Measurements from ENCODE around the gene FAM107A. TPM values are rescaled to one million over a fixed set of nuclear protein-coding genes. Genes with fewer than 3 reads are reported as not detected.

Gene FAM107A
- total RNA-seq, 1 experiment from 2014 or later, result not detected

DNA sequence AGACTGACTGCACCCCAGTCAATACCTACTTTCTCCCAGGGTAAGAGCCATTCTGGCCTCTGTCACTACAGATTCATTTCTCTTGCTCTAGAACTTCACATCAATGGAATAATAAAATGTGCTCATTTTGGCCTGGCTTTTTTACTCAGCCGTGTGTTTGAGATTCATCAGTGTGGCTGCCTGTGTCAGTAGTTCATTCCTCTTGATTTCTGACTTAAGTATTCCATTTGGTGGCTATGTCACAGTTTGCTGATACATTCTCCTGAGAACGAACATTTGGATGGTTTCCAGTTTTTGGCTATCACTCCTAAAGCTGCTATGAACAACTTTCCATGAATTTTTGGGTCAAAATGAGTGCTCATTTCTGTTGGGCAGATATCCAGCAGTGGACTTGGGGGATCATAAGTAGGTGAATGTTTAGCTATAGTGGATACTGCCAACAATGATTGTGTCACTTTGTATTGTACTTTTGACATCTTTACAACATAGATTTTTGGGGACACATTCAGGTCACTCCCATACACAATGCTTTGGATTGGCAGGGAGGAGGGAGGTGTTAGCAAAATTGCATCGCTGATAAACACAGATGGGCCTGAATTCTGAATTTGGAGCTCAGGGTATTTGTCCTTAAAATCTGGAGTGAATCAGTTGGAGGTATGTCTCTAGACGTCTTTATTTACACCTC is 19.8 kb upstream of the FAM107A start:
- Histone ChIP-seq H3K27me3 (replicated peaks; ENCODE audit: insufficient read depth, low read depth, low read length, poor library complexity) (no peaks in the 10 kb centered on the region), H3K4me3 (ENCODE audit: low read depth, low read length, poor library complexity, severe bottlenecking) (no peak overlapping the region), H3K36me3 (ENCODE audit: insufficient read depth, low read length, poor library complexity, severe bottlenecking) (no peaks in the 10 kb centered on the region), H3K27ac (ENCODE audit: low read depth, low read length, poor library complexity, severe bottlenecking) (no peak overlapping the region), H3K9me3 (ENCODE audit: low read depth, low read length, poor library complexity, severe bottlenecking) (no peaks in the 10 kb centered on the region), H3K4me1 (ENCODE audit: insufficient read depth, low read length, poor library complexity, severe bottlenecking) (no peaks in the 10 kb centered on the region)
- DNase-seq (ENCODE audit: low spot score), result no peak
- BruUV-seq (replicated peaks), result no TSS peak
- no peak for TF ChIP-seq EZH2 (IDR thresholded peaks at IDR 0.05; ENCODE audit: borderline replicate concordance, low read depth, low read length, poor library complexity, severe bottlenecking)
- TF ChIP-seq, protein P1, sequence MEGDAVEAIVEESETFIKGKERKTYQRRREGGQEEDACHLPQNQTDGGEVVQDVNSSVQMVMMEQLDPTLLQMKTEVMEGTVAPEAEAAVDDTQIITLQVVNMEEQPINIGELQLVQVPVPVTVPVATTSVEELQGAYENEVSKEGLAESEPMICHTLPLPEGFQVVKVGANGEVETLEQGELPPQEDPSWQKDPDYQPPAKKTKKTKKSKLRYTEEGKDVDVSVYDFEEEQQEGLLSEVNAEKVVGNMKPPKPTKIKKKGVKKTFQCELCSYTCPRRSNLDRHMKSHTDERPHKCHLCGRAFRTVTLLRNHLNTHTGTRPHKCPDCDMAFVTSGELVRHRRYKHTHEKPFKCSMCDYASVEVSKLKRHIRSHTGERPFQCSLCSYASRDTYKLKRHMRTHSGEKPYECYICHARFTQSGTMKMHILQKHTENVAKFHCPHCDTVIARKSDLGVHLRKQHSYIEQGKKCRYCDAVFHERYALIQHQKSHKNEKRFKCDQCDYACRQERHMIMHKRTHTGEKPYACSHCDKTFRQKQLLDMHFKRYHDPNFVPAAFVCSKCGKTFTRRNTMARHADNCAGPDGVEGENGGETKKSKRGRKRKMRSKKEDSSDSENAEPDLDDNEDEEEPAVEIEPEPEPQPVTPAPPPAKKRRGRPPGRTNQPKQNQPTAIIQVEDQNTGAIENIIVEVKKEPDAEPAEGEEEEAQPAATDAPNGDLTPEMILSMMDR (conservative IDR thresholded peaks at IDR 0.05; ENCODE audit: low read depth, low read length), result no peak
- POLR2A ChIA-PET (ENCODE audit: low non-redundant PET), result no interaction called here
- CTCF ChIA-PET, result no interaction called here
- intact Hi-C loops (cut with micrococcal nuclease; ENCODE audit: unreplicated experiment), result no loop called here

DNA sequence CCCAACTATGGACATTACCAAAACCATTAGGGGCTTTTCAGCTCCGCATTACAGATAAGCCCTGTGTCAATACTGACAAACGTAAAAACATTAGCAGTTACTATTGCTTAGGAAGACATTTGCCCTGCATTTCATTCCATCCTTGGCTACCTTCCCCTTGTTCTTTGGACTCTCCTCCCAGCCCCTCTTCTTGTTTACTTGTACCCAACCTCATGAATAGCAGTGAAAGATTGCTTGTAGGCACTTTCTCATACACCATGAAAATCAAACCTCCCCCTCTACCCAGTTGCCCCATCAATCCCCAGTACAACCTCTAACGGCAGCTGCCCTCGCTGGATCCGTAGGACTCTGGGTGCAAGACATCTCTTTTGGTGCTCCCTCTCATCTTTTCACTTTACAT is 16.9 kb upstream of the FAM107A start:
- POLR2A ChIA-PET (ENCODE audit: low non-redundant PET), result no interaction called here
- CTCF ChIA-PET, result no interaction called here
- intact Hi-C loops (cut with micrococcal nuclease; ENCODE audit: unreplicated experiment), result no loop called here

DNA sequence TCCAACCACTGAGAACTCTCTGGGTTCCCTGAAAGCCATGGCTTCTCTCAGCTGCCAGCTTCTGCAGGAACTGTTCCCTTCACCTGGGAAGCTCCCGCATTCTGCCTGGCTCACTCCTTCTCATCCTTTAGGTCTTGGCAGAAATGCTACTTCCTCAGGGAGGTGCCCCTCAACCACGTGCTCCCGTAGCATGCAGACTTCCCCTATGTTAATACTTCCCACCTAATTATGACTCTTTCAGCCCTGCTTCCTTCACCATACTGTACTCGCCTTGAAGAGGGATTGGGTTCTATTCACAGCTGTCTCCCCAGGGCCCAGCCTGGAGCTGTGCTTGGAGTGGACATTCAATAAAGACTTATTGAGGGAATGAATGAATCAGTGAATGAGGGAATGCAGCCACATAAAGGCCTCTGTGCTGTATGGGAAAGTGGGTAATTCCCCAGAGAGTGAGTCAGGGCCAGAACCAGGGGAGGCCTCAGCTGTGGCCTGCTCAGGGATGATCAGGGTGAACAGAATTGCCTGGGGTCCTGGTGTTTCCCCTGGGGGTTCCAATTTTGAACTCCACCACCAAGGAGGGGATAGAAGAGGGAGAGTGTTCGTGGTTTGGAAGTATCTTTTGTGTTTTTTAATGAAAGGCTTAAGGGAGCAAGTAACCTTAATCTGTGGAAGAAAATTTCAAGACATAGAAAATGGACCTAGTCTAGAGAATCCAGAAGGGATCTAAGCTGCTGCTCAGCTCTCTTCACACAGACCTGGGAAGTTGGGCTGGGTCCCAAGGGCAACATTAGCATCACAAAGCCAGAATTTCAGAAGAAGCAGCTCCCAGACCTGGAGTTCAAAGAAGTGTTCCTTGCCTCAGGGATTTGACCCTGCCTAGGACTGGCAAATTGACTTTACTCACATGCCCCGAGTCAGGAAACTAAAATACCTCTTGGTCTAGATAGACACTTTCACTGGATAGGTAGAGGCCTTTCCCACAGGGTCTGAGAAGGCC is 14.6 kb upstream of the FAM107A start:
- intact Hi-C loops (cut with micrococcal nuclease; ENCODE audit: unreplicated experiment), result no loop called here
- CTCF ChIA-PET, result no interaction called here

More for the DNA sequence above, 16.9 kb upstream of the FAM107A start:
- H3K27me3 ChIP-seq (replicated peaks; ENCODE audit: insufficient read depth, low read depth, low read length, poor library complexity), result no peaks in the 10 kb centered on the region
- TF ChIP-seq, protein P1 (conservative IDR thresholded peaks at IDR 0.05; ENCODE audit: low read depth, low read length), result no peak
- no peak for TF ChIP-seq EZH2 (IDR thresholded peaks at IDR 0.05; ENCODE audit: borderline replicate concordance, low read depth, low read length, poor library complexity, severe bottlenecking)
- H3K36me3 ChIP-seq (ENCODE audit: insufficient read depth, low read length, poor library complexity, severe bottlenecking), result no peaks in the 10 kb centered on the region
- no peaks in the 10 kb centered on the region for H3K9me3 ChIP-seq (ENCODE audit: low read depth, low read length, poor library complexity, severe bottlenecking)
- DNase-seq (ENCODE audit: low spot score), result no peak
- no peak overlapping the region for H3K4me3 ChIP-seq (ENCODE audit: low read depth, low read length, poor library complexity, severe bottlenecking)
- H3K27ac ChIP-seq (ENCODE audit: low read depth, low read length, poor library complexity, severe bottlenecking), result no peak overlapping the region
- BruUV-seq (replicated peaks), result no TSS peak
- H3K4me1 ChIP-seq (ENCODE audit: insufficient read depth, low read length, poor library complexity, severe bottlenecking), result no peaks in the 10 kb centered on the region

More for the DNA sequence above, 14.6 kb upstream of the FAM107A start:
- H3K36me3 ChIP-seq (ENCODE audit: insufficient read depth, low read length, poor library complexity, severe bottlenecking), result no peaks in the 10 kb centered on the region
- POLR2A ChIA-PET (ENCODE audit: low non-redundant PET), result no interaction called here
- no peak overlapping the region for H3K4me3 ChIP-seq (ENCODE audit: low read depth, low read length, poor library complexity, severe bottlenecking)
- no peaks in the 10 kb centered on the region for H3K9me3 ChIP-seq (ENCODE audit: low read depth, low read length, poor library complexity, severe bottlenecking)
- TF ChIP-seq, protein P1 (conservative IDR thresholded peaks at IDR 0.05; ENCODE audit: low read depth, low read length), result no peak
- H3K27me3 ChIP-seq (replicated peaks; ENCODE audit: insufficient read depth, low read depth, low read length, poor library complexity), result peaks cover 2% of the 10 kb centered on the region
- H3K4me1 ChIP-seq (ENCODE audit: insufficient read depth, low read length, poor library complexity, severe bottlenecking), result no peaks in the 10 kb centered on the region
- H3K27ac ChIP-seq (ENCODE audit: low read depth, low read length, poor library complexity, severe bottlenecking), result no peak overlapping the region
- BruUV-seq (replicated peaks), result no TSS peak
- no peak for DNase-seq (ENCODE audit: low spot score)

All from A673 (cell line).